GM12865 (cell line): ENCODE measurements around the gene TGFBRAP1.

Experiments used
- DNase-seq: peaks from one replicate; pipeline ENCODE4 v3.0.0; 2010; ENCODE audit warnings: low read depth
- H3K4me3 ChIP-seq: 2 replicates; pipeline ENCODE4 v1.5.1; 2011; ENCODE audit warnings: mild to moderate bottlenecking, low read depth, low read length, control low read depth
- CTCF ChIP-seq: IDR thresholded peaks from 2 replicates; pipeline ENCODE4 v1.5.1; 2011; ENCODE audit warnings: low read length, control low read depth, low read depth, inconsistent platforms; ENCODE audit not compliant: insufficient read depth; ENCODE audit errors: missing control alignments

Gene TGFBRAP1

GRCh38 chr2:105241443-105241842 is 88.1 kb downstream of the TGFBRAP1 start, which contains the start of gene GPR45:
Gene GPR45, plus strand, starts transcription at chr2:105241743. Its CDS starts 116 bp downstream, at chr2:105241859.
- H3K4me3 ChIP-seq, result no peak within 1 kb of the TSS
- DNase-seq, result no peak
- TF ChIP-seq CTCF, result no peak

DNA sequence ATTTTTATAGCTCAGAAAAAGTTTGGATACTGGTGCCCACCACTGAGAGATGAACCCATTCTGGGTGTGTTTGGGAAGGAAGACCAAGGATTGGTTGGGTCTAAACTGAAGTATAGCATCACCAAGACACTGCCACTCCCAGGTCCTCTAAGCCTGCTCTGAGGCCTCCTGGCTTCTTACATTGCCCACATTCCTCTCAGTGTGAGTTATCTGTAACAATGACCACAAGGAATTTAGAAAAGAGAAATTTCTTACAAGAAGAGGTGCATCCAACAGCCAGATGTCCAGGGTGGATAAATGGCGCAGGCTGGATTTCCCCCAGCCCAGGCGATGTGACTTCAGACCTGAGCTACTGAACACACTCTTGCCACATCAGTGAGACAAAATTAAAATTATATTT is 89.6 kb downstream of the TGFBRAP1 start:
- TF ChIP-seq CTCF, result no peak
- no peak overlapping the region for H3K4me3 ChIP-seq
- DNase-seq, result no peak

- no peak for DNase-seq
- no peak for TF ChIP-seq CTCF
Observed at GRCh38 chr2:105238664-105239240, 90.8 kb downstream of the TGFBRAP1 start.

GRCh38 chr2:105237045-105237765 is 92.3 kb downstream of the TGFBRAP1 start:
- H3K4me3 ChIP-seq, result no peak overlapping the region
- no peak for TF ChIP-seq CTCF
- no peak for DNase-seq

More at GRCh38 chr2:105238664-105239240, 90.8 kb downstream of the TGFBRAP1 start:
- H3K4me3 ChIP-seq, result no peak overlapping the region

- TF ChIP-seq CTCF, result no peak
- DNase-seq, result no peak
- no peak overlapping the region for H3K4me3 ChIP-seq
Observed at GRCh38 chr2:105236060-105236424, 93.5 kb downstream of the TGFBRAP1 start.

DNA sequence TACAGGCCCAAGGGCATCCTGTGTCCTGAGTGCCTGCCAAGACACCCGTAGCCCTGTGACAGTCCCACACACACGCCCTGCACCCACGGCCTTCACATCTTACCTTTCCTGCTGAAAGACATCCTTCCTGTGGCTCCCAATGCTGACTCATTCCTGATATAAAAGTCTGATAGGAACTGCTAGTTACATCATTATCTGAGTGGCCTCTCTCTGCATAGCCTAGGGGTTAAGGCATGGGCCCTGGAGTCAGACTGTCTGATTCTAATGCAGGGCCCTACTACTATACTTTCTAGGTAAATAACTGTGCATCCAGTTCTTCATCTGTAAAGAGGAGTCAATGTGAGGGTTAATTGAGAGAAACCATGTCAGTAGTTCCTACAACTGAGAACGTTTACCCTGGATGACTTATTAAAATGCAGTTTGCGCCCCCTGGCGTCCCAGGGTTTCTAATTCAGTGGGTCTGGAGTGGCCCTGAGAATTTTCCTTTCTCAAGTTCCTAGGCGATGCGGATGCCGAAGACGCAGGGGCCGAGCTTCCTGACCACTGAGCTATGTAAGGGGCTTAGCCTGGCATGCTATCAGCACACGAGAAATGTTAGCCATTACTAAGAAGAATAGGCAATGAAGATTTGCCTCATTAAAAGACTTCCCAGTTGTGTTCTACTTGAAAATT is 94.0 kb downstream of the TGFBRAP1 start:
- H3K4me3 ChIP-seq, result no peak overlapping the region
- DNase-seq, result peak; percentile 73
- TF ChIP-seq CTCF, result peak; percentile 59
